Osteoblast (primary cell): ENCODE results near the gene PTPRB. TPM values are rescaled to one million over a fixed set of nuclear protein-coding genes. Genes with fewer than 3 reads are reported as not detected.

Experiments used
- DNase-seq: peaks from one replicate; pipeline ENCODE4 v3.0.0; 2011; ENCODE audit warnings: low spot score, mixed read lengths; ENCODE audit not compliant: insufficient read length; ENCODE audit errors: missing footprints
- H2AFZ ChIP-seq: 2 replicates; pipeline ENCODE4 v1.6.0; 2011; ENCODE audit warnings: mild to moderate bottlenecking, low read length
- H3K27ac ChIP-seq: 2 replicates; pipeline ENCODE4 v1.5.1; 2011; ENCODE audit warnings: mild to moderate bottlenecking, low read depth, low read length, moderate library complexity
- H3K27me3 ChIP-seq: 2 replicates; pipeline ENCODE4 v1.6.0; 2012; ENCODE audit warnings: mild to moderate bottlenecking, control low read depth, inconsistent platforms, low read length, moderate library complexity; ENCODE audit not compliant: insufficient read depth
- H3K36me3 ChIP-seq: 2 replicates; pipeline ENCODE4 v1.5.1; 2011; ENCODE audit warnings: mild to moderate bottlenecking, low read length, control low read depth, moderate library complexity; ENCODE audit not compliant: insufficient read depth
- H3K4me1 ChIP-seq: 2 replicates; pipeline ENCODE4 v1.5.1; 2011; ENCODE audit warnings: mild to moderate bottlenecking, low read length, control low read depth, moderate library complexity; ENCODE audit not compliant: insufficient read depth
- H3K4me2 ChIP-seq: 2 replicates; pipeline ENCODE4 v1.6.0; 2011; ENCODE audit warnings: mild to moderate bottlenecking, low read length; ENCODE audit not compliant: insufficient read depth
- H3K4me3 ChIP-seq: fragments of 200-600 bp; sonication (generic); 3 replicates; pipeline ENCODE4 v1.5.1; 2012; ENCODE audit warnings: mild to moderate bottlenecking, low read length, inconsistent platforms; ENCODE audit not compliant: insufficient read depth
- H3K79me2 ChIP-seq: 2 replicates; pipeline ENCODE4 v1.6.0; 2012; ENCODE audit warnings: mild to moderate bottlenecking, low read length, control low read depth, inconsistent platforms; ENCODE audit not compliant: insufficient read depth
- H3K9me3 ChIP-seq: 2 replicates; pipeline ENCODE4 v1.5.1; 2011; ENCODE audit warnings: low read depth, low read length, control low read depth
- H4K20me1 ChIP-seq: 2 replicates; pipeline ENCODE4 v1.6.0; 2012; ENCODE audit warnings: mild to moderate bottlenecking, low read length, control low read depth; ENCODE audit not compliant: insufficient read depth
- CTCF ChIP-seq: IDR thresholded peaks from 2 replicates; pipeline ENCODE4 v1.5.1; 2011; ENCODE audit warnings: mild to moderate bottlenecking, low read depth, low read length, moderate library complexity; ENCODE audit errors: extremely low read depth
- total RNA-seq: library from RNA; depleted of rRNA; stranded (reverse); fragments of >200 nt; gene quantifications from 2 replicates; pipeline ENCODE4 v1.2.3, GENCODE V29; 2012

PTPRB gene
- 0.29 and 1.1 TPM in 2 replicates for total RNA-seq

GRCh38 chr12:70637303-70638085 lies at the start of gene PTPRB:
Gene PTPRB (minus strand): TSS chr12:70637429. CDS start chr12:70637395, 34 bp downstream.
- peak within 1 kb of the TSS; percentile 32 for H3K4me2 ChIP-seq
- H3K4me3 ChIP-seq: no peak within 1 kb of the TSS
- TF ChIP-seq CTCF: no peak

GRCh38 chr12:70686907-70687306 lies 49.7 kb upstream of the PTPRB start:
- Histone ChIP-seq H3K36me3 (no peaks in the 10 kb centered on the region), H2AFZ (no peak overlapping the region), H3K4me3 (no peak overlapping the region), H4K20me1 (no peaks in the 10 kb centered on the region), H3K27ac (no peak overlapping the region), H3K4me1 (no peaks in the 10 kb centered on the region), H3K4me2 (no peak overlapping the region), H3K9me3 (no peaks in the 10 kb centered on the region), H3K79me2 (no peaks in the 10 kb centered on the region), H3K27me3 (no peaks in the 10 kb centered on the region)
- no peak for DNase-seq
- no peak for TF ChIP-seq CTCF

More at GRCh38 chr12:70637303-70638085, at the start of gene PTPRB:
- no peaks in the 10 kb centered on the region for H3K9me3 ChIP-seq
- no peak for DNase-seq
- no peaks in the 10 kb centered on the region for H4K20me1 ChIP-seq
- H3K36me3 ChIP-seq: no peaks in the 10 kb centered on the region
- peaks cover 4% of the 10 kb centered on the region for H3K27me3 ChIP-seq
- peak within 1 kb of the TSS; percentile 54 for H2AFZ ChIP-seq
- no peaks in the 10 kb centered on the region for H3K4me1 ChIP-seq
- H3K27ac ChIP-seq: no peak within 1 kb of the TSS
- H3K79me2 ChIP-seq: no peaks in the 10 kb centered on the region

DNA sequence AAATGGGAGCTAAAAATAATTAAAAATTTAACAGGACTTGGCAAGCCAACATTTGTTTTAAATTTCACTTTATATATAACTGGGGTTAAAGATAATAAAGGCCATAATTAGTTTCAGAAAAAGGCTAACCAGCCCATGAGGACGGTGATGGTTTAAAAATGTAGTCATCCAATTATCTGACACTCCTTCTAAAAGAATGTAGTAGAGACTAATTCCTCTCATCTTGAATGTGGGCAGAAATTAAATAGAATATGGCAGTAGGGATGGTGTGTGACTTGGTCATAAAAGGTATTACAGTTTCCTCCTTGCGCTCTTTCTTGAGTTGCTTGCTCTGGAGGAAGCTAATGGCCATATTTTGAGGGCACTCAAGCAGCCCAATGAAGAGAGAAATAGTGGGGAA lies 49.1 kb upstream of the PTPRB start:
- TF ChIP-seq CTCF: no peak
- Histone ChIP-seq H3K4me1 (no peaks in the 10 kb centered on the region), H3K4me2 (no peak overlapping the region), H3K27ac (no peak overlapping the region), H3K27me3 (no peaks in the 10 kb centered on the region), H3K36me3 (no peaks in the 10 kb centered on the region), H4K20me1 (no peaks in the 10 kb centered on the region), H3K9me3 (no peaks in the 10 kb centered on the region), H2AFZ (no peak overlapping the region), H3K4me3 (no peak overlapping the region), H3K79me2 (no peaks in the 10 kb centered on the region)
- DNase-seq: no peak

- Histone ChIP-seq H3K27ac (no peak overlapping the region), H3K4me2 (no peak overlapping the region), H3K79me2 (no peaks in the 10 kb centered on the region), H3K4me1 (no peaks in the 10 kb centered on the region), H3K27me3 (no peaks in the 10 kb centered on the region), H3K36me3 (no peaks in the 10 kb centered on the region), H2AFZ (peak overlapping the region; percentile 49), H4K20me1 (no peaks in the 10 kb centered on the region), H3K4me3 (no peak overlapping the region), H3K9me3 (no peaks in the 10 kb centered on the region)
- DNase-seq: no peak
- no peak for TF ChIP-seq CTCF
Observed at GRCh38 chr12:70683976-70684375, 46.7 kb upstream of the PTPRB start.
